K562 (cell line): ENCODE results near the gene AHNAK.

Source experiments
- ZNF263 ChIP-seq: sonication (generic); formaldehyde crosslinking; IDR thresholded peaks from 2 replicates; pipeline ENCODE4 v1.8.0; 2022; ENCODE audit warnings: mild to moderate bottlenecking, missing genetic modification reagents, borderline replicate concordance
- TF ChIP-seq, protein P1 (sequence below), 3 experiments: IDR thresholded peaks in 2 of 3; conservative IDR thresholded peaks in 1 of 3; 2 replicates each; pipeline ENCODE4 v1.5.1; 2011 to 2012; ENCODE audit warnings: low read length in 3 of 3, mild to moderate bottlenecking in 3 of 3, control low read depth in 2 of 3, improper control_type of control experiment in 1 of 3, inconsistent platforms in 1 of 3, low read depth in 1 of 3, mixed read lengths in 1 of 3, moderate library complexity in 1 of 3; ENCODE audit not compliant: insufficient read depth in 2 of 3

DNA sequence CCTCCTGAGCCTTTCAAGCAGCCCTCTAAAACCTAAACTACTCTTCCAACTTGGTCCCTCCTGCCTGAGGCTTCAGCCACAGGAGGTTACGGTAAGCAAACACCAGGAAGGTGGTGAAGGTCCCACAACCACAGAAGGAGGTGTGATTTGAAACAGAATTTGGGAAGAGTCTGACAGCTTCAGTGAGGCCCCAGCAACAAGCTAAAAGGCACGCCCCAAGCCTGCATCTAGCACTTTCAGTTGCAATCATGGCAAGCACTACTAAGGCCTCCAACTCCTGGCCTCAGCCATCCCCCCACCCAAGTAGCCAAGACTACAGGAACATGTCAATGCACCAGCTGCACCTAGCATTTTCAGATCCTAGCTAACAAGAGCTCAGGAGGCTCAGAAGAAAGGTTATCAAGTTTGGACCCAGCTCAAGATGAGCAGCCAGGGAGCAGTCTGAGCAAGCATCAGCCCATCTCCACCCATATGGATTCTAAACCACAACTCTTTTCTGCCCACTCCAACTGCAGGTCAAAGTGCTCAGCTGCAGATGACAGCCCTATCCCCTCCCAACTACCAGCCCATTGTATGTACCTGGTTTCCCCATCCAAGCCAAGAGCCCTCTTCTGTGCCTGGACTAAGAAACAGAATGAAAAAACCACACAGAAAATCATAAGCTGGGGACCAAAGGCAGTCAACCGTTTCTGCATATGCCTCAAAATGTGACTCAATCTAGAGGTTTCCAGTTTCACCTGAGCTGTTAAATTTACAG is 10.4 kb upstream of the AHNAK start:
- TF ChIP-seq, protein P1, sequence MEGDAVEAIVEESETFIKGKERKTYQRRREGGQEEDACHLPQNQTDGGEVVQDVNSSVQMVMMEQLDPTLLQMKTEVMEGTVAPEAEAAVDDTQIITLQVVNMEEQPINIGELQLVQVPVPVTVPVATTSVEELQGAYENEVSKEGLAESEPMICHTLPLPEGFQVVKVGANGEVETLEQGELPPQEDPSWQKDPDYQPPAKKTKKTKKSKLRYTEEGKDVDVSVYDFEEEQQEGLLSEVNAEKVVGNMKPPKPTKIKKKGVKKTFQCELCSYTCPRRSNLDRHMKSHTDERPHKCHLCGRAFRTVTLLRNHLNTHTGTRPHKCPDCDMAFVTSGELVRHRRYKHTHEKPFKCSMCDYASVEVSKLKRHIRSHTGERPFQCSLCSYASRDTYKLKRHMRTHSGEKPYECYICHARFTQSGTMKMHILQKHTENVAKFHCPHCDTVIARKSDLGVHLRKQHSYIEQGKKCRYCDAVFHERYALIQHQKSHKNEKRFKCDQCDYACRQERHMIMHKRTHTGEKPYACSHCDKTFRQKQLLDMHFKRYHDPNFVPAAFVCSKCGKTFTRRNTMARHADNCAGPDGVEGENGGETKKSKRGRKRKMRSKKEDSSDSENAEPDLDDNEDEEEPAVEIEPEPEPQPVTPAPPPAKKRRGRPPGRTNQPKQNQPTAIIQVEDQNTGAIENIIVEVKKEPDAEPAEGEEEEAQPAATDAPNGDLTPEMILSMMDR (IDR thresholded peaks at IDR 0.05 in 2 of 3, conservative IDR thresholded peaks at IDR 0.05 in 1 of 3; ENCODE audit: insufficient read depth in 2 of 3, low read depth in 1 of 3, low read length in 3 of 3), result no peak
- TF ChIP-seq ZNF263 (CRISPR knock-in tag), result no peak
